HUDEP-2 (cell line): ENCODE measurements around the gene ALG2.
"Not testable (repeated sequence)": the region's sequence is repeated elsewhere in the genome, so short reads cannot be mapped to it uniquely, and the experiment has no call there.

Experiments
- DNase-seq, 76 experiments: peaks; one replicate each; lab custom pipeline; 2025; ENCODE audit not compliant: unreplicated experiment in 76 of 76; lab: John Stamatoyannopoulos, UW

The ALG2 gene

DNA sequence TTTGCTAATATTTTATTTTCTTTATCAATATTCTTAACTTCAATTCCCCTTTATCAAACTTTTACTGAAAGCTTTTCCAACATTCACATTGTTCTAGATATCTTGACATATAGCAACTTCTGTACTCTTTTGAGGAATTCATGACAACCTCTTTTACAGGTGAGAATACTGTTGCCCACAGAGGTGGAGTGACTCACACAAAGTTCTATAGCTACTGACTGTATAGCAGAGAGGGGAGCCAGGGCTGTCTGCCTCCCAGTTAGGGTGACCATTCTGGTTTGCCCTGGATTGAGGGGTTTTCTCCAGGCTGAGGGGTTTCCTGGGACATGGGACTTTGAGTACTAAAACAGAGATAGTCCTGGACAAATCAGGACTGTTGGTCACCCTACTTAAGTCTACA is 16.6 kb upstream of the ALG2 start:
- DNase-seq, result no peak

DNA sequence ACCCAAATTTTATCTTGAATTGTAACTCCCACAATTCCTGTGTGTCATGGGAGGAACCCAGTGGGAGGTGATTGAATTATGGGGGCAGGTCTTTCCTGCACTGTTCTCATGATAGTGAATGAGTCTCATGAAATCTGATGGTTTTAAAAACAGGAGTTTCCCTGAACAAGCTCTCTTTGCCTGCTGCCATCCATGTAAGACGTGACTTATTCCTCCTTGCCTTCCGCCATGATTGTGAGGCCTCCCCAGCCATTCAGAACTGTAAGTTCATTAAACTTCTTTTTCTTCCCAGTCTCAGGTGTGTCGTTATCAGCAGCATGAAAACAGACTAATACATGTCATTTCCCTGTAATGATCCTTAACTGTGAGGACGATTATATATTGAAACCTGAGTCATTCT is 16.1 kb upstream of the ALG2 start:
- DNase-seq, result not testable (repeated sequence)

DNA sequence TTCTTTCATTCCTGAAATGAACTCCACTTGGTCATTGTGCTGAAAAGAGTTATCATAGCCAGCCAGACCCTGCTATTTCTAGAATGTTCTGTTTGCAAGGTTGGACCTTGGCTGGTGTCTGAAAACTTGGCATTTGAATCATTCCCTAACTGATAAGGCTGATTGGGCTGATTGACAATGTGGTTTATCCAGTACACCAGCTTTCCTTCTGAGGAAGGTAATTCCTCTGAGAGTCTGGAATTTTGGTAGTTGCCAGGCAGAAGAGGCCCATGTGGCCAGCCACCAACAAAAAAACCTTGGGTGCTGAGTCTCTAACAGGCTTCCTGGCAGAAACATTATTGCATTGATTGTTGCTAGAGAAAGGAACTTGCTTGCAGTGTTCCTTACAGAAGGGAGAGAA is 15.6 kb upstream of the ALG2 start:
- DNase-seq, result no peak

DNA sequence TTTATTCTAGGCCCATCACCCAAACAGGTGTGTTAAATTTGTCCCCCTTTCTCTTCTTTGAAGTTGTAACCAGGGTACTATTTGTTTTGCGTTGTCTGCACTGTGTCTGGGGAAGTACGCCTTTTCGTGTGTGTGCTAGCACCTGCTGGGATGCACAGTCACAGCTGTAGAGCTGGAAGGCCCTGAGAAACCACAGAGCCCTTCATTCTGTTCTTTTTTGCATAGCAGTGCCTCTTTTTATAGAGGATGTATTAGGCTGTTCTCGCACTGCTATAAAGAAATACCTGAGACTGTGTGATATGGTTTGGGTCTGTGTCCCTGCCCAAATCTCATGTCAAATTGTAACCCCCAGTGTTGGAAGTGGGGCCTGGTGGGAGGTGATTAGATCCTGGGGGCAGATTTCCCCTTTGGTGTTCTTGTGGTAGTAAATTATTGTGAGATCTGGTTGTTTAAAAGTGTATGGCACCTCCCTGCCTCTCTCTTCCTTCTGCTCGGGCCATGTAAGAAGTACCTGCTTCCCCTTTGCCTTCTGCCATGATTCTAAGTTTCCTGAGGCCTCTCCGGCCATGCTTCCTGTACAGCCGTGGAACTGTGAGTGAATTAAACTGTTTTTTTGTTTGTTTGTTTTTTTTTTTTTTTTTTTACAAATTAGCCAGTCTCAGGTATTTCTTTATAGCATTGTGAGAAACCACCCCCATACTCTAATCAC is 14.3 kb upstream of the ALG2 start:
- DNase-seq, result no peak

DNA sequence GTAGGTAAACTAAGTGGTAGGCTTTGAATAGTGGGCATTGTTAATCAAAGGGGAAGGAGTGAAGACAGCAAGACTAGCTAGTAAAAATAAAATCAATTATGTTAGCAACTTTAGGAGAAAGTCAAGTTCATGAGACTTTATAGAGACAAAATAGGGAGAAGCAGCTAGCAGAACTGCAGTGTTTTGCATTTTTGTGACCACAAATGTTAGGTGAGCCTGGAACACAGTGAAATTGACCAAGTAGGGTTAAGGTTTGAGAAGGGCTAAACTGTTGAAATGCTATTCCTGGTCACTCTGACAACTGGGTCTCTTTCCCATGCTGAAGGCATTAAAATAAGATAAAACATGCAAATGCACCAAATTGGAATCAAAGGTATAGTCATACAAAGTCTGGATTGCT is 13.3 kb upstream of the ALG2 start:
- no peak for DNase-seq

DNA sequence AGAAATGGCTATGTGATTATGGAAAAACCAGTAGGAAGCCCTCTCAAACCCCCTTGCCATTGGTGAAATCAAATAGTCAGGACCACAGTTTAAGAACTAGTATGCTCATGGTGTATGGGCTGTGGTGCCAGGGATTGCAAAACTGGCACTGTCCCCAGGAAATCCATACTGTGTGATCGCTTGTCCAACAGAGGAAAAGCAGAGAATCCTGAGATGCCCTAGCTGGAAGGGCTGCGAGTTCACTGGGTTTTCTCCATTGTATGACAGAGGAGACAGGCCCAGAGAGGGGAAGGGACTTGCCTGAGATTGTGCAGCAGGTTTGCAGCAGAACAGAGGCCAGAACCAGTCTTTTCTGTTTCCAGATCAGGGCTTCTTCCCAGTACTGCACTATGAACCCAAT is 12.9 kb upstream of the ALG2 start:
- no peak for DNase-seq

DNA sequence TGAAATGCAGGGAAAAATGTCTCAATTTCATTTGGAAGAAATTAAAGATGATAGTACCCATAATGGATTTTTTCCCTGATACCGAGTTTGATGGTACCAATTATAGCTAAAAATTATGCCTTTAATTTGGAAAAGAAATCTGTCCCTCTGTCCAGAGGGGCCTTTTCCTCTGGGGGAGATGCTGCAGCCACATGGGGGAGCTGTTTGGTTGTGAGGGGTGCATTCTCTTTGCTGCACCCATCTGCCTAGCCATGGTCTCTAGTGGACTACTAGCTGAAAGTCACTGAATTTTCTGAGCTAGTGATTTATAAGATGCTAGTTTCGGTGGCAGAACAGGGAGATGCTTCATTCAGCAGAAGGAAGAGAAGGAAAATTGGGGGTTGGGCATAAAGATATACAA is 10.0 kb upstream of the ALG2 start:
- DNase-seq, result peak in 8 of 76 experiments; percentile 1 to 22 (median 6)

DNA sequence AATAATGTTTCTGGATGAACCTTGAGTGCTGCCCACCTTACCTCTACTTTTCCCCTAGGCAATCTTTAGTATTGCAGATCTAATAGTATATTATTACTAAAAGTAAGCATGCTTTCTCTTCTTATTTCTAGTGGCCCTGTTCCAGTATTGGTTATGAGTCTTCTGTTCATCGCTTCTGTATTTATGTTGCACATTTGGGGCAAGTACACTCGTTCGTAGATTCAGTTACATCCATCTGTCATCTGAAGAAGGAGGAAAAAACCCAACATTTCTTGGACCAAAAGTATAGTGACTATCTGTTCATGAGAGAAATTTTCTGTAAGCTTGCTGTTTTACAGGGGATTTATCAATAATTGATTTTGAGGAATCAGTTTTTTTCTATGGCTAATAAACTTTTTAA is 8.5 kb upstream of the ALG2 start:
- DNase-seq, result no peak

DNA sequence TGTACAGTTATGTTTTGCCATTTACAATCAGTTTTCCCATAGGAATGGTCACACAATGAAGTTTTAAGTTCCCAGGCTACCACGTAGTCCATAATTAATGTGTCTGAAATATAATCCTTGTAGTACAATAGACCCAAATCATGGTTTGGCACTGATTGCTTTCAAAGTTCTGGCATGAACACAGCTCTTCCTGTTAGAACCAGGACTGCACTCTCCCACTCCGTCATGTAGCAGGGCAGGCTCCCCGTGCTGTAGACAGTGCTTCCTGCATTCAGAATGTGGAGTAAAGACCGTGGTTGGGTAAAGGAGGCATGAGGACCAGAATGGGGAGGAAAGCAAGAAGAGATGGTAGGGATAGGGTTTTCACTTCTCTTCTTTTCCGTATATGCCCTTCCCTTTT is 4.3 kb upstream of the ALG2 start:
- DNase-seq, result no peak

DNA sequence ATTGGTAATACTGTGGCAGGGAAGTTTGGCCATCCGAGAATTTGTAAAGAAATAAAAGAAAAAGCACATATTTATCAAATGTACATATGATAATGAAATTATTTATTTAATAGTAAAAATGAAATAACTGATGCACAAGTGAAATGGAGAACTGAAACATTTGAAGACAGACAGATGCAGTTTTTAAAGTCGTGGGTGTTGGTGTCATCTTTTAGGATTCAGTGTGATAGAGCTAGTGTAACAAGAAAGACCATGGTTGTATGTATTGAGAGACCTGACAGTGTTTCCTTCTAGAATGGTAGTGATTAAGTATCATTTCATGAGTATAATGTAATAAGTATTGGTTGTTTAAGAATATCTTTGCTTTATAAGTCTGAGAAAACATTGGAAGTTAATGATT is 2.7 kb upstream of the ALG2 start:
- DNase-seq, result no peak

DNA sequence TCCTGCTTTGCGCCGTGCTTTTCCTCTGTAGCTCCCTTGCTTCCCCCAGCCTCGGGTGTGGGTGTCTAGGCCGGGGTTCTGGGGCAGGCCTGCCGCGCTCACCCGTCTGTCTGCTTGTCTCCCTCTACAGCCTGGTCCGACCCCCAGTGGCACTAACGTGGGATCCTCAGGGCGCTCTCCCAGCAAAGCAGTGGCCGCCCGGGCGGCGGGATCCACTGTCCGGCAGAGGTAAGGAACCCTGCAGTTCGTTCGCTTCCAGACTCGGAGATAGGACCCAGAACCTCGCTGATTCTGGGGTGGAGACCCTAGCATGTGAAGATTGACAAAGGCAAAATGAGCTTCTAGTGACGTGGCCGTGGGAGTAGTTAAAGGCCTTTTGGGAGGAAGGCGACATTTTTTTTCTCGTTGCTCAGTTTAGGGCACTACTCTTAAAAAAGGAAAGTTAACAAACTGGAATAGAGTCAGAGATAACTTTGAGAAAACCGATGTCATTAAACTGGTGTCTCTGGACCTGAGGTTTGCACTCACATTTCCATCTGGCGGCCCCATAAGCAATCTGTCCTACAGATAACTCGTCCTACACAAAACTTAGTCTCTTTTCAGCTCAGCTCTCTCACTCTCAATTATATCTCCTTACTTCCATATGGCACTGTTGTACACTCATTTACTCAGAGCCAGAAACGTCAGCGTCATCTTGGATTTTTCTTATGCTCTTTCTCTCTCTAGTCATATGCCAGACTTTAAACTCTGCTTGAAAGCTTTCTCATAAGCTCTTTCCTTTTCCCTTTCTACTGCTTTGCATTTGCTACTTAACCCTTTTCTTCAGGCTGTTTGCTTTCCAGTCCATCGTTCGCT is 901 bp upstream of the ALG2 start:
- peak in 15 of 76 experiments; percentile 3 to 61 (median 40) for DNase-seq

DNA sequence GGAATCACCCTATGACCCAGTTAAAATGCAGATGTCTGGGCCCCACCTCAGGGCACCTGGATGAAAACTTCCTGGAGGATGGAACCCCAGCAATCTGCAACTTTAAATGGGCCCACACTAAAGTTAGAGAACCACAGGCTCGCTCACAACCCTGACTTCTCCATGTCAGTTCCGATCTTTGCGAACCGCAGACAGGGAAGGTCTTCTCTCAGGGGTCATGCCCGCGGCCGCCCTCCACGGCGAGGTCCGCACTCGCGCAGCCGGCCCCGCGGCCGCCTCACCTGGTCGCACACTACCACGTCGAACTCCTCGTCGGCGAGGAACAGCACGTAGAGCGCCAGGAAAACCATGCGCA is 499 bp downstream of the ALG2 start:
- peak in 5 of 76 experiments; percentile 31 to 45 (median 36) for DNase-seq

DNA sequence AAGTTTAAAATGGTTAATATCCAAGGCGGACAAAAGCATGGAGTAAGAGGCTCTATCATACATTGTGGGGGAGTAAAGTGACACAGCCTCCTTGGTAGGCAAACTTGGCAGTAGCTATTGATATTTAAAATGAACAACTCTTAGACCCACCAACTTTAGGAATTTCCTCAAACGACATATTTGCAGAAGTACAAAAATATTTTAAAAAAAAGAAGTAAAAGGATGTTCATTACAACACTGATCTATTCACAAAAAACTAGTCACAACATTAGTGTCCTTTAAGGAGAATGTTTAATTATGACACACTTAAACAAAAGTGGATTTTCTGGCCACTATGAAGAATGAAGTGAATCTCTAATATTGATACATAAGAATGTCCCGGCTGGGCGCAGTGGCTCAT is 1.7 kb downstream of the ALG2 start:
- no peak for DNase-seq

DNA sequence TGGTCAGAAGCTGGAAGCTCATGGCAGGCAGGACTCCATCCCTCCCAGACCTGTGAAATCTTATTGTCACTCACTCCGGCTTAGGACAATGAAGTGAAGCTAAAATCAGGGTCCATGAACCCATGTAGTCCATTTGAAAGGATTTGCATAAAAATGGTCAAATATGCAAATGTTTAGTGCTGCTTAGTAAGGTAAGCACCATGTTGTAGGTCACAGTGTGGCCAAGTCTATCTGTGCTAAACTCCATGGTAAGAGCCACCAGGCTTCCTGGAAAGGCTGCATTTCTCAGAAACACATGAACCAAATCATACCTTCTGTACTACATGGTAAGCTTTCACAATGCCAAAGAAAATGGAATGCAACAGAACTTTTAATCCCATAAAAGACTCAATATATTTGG is 5.7 kb downstream of the ALG2 start:
- no peak for DNase-seq

DNA sequence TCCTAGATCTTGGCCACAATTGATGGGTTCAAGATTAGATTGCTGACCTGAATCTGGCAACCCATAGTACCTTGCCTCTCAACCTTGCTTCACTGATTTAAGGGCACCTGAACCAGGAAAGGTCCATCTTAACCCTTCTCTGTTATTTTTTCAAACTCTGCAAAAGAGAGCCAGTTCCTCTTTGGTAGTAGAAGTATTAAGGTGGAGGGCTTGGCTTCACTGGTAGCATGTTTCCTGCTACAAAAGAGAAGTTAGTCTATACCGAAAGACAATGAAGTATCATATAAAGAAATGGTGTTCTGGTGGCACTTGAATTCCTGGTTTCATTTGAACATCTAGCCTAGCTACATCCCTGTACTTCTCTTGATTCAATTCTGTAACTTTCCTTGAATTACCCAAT is 8.5 kb downstream of the ALG2 start:
- DNase-seq, result no peak

DNA sequence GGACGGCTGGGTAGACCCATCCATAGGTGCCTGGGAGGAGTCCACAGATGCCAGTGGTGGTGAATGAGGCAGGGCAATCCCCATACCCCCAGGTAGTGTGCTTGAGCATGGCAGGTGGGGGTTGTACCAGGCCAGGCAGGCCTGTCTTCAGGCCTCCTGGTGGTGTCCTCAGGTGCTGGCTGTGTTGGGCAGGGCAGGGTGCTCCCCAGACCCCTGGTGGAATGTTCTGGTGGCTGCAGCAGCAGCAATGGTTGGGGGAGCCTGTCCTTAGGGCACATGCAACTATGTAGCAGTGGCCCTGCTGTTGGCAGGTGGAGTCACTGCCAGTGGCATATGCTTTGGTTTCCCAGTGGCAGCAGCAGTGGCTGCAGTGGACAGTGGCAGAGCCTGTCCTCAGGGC is 10.0 kb downstream of the ALG2 start:
- DNase-seq, result peak in 1 of 76 experiments; percentile 3

DNA sequence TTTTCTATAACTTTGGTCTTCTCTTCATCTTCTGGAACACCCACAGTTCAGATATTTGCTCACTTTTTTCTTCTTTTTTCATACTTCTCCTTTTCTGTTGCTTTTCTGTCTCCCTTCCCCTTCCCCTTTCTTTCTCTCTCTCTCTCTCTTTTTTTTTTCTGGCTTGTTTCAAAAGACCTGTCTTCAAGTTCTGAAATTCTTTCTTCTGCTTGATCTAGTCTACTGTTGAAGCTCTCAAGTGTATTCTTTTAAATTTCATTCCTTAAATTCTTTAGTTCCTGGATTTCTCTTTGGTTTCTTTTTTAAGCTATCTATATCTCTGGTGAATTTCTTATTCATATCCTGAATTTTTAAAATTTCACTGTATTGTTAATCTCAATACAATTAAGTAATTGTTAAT is 11.2 kb downstream of the ALG2 start:
- DNase-seq, result no peak

DNA sequence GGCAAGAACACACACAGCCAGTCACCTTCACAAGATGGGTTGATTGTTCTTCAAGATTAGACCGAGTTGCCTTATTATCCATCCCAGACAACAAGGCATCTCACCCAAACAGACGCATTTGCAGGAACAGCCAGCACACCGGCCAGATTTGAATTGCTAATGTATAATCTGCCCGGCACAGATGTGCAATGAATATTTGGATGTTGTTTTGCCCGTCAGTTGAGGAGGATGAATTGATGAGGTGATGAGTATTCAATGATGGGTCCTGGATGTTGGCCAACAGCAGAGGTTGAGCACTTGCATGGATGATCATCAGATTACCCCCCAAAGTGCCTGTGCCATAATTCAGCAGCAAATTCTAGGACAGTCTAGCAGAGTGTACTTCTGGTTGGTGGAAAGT is 20.1 kb downstream of the ALG2 start:
- DNase-seq, result no peak

DNA sequence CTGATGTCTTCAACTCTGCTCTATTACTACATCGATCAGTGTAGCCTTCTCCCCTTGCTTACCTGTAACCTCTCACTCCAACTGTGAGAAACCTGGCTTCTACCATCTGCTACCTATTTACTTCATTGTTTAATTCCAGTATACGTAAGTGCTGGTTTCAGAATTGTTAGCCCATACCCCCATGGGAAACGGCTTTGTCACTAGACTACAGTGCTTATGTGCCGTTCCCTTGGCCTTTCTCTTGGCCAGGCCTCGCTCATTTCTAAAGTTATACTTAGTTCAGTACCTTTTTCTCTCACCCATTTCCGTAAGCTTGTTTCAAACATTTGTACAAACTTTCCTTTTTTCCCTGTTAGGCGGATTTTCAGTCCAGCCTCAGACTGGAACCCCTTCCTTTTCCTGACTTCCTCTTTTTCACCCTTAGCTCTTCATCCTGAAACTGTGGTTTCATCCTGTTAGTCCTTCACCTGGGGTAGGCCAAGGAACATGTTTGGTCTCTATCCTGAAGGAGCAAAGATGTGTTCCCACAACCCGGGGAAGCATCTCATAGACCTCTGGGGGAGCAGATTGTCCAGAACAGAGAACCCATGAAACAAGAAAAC is 21.7 kb downstream of the ALG2 start:
- DNase-seq, result no peak

DNA sequence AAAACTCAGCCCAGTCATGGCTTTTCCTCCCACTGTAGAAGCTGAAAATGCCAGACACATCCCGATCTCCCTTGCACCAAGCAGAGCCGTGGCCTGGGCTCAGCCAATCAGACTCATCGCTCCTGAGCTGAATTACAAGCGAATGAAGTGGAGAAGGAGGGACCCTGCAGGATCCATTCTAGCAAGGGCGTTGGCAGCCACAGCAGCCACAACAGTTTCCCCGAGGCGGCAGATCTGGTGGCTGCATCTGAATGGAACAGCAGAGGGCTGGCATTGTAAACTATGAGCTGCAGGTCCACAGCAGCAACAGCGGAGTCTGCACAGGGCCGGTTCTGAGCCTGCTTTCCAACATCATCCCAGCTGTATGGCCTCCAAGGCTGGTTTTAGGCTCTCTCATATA is 23.8 kb downstream of the ALG2 start:
- DNase-seq, result no peak

DNA sequence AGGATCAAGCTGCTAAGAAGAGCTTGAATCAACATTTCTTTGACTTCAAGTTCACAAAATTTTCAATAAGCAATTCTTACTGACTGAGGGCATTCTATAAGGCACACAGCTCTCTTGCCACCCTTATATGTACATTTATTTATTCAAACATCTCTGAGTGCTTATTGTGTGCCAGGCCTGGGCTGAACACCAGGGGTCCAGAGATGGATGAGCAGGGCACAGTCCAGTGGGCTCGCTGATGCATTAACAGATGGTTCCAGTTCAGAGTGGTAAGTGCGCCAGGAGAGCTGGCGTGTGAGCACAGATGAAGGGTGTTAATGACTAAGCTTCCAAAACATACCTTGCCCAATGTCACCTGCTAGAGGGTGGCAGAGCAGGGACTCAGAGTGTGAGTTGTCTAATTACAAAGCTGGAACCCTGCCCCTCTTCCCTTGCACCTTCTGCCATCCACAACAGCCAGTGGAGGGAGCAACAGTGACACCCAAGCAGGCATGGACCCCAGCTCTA is 24.6 kb downstream of the ALG2 start:
- no peak for DNase-seq

DNA sequence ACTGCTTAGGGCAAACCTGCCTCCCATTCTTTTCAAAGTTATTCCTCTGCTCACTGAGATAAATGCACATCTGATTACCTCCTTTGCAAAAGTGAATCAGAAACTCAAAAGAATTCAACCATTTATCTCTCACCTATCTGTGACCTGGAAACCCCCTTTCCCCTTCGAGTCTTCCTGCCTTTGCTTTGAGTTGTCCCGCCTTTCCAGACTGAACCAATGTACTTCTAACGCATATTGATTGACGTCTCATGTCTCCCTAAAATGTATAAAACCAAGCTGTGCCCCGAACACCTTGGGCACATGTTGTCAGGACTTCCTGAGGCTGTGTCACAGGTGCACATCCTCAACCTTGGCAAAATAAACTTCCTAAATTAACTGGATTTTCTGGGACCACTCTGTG is 25.3 kb downstream of the ALG2 start:
- not testable (repeated sequence) for DNase-seq
